HEK293 (cell line): ENCODE results near the gene MTUS2.

ENCODE experiments used
- CTCF ChIA-PET: fragments of 350-600 bp; formaldehyde crosslinking; extraction: SDS; loops from one replicate; lab custom pipeline; 2021; ENCODE audit warnings: antibody characterized with exemption; lab: Yijun Ruan, JAX
- POLR2A ChIA-PET: fragments of 300-600 bp; formaldehyde crosslinking; extraction: SDS; loops from one replicate; lab custom pipeline; 2020; ENCODE audit warnings: antibody characterized with exemption, inconsistent platforms; lab: Yijun Ruan, JAX
- H3K27ac ChIP-seq: fragments of 200-500 bp; sonication (Bioruptor generic); 2 replicates; pipeline ENCODE4 v1.5.1; 2014; ENCODE audit warnings: low read depth, low read length, control low read depth, inconsistent platforms; ENCODE audit errors: extremely low read depth
- H3K36me3 ChIP-seq, 2 experiments: fragments of 200-500 bp in 1 of 2; sonication (Bioruptor generic) in 1 of 2; 1 replicate in 1 of 2; 2 replicates in 1 of 2; pipeline ENCODE4 v1.5.1; 2014 to 2017; ENCODE audit warnings: inconsistent platforms in 2 of 2, low read length in 2 of 2; ENCODE audit not compliant: control insufficient read depth in 2 of 2, insufficient read depth in 1 of 2
- H3K4me1 ChIP-seq: fragments of 200-500 bp; sonication (Bioruptor generic); 2 replicates; pipeline ENCODE4 v1.5.1; 2014; ENCODE audit warnings: mild to moderate bottlenecking, low read length, inconsistent platforms; ENCODE audit not compliant: control insufficient read depth, insufficient read depth
- H3K4me3 ChIP-seq: 2 replicates; pipeline ENCODE4 v1.5.1; 2011; ENCODE audit warnings: low read depth, mild to moderate bottlenecking, control low read depth, low read length, moderate library complexity
- H3K9me3 ChIP-seq: fragments of 200-500 bp; sonication (Bioruptor generic); 2 replicates; pipeline ENCODE4 v1.5.1; 2014; ENCODE audit warnings: low read depth, low read length, inconsistent platforms; ENCODE audit not compliant: control insufficient read depth, insufficient read depth
- AEBP2 ChIP-seq: fragments of 450-650 bp; formaldehyde crosslinking; IDR thresholded peaks from 2 replicates; pipeline ENCODE4 v1.5.1; 2016; ENCODE audit warnings: missing biosample characterization, missing genetic modification characterization, borderline replicate concordance
- GLI4 ChIP-seq: fragments of 450-650 bp; formaldehyde crosslinking; IDR thresholded peaks from 2 replicates; pipeline ENCODE4 v1.5.1; 2016; ENCODE audit warnings: missing biosample characterization, missing genetic modification characterization
- HOXA7 ChIP-seq: sonication (generic); formaldehyde crosslinking; IDR thresholded peaks from 2 replicates; pipeline ENCODE4 v1.8.1; 2022; ENCODE audit warnings: missing genetic modification reagents, borderline replicate concordance
- KLF7 ChIP-seq: fragments of 450-650 bp; formaldehyde crosslinking; IDR thresholded peaks from 2 replicates; pipeline ENCODE4 v1.5.1; 2016; ENCODE audit warnings: missing biosample characterization, missing genetic modification characterization, borderline replicate concordance
- MYNN ChIP-seq: fragments of 450-650 bp; formaldehyde crosslinking; IDR thresholded peaks from 2 replicates; pipeline ENCODE4 v1.5.1; 2016; ENCODE audit warnings: missing biosample characterization, missing genetic modification characterization, borderline replicate concordance
- PRDM2 ChIP-seq: fragments of 450-650 bp; formaldehyde crosslinking; IDR thresholded peaks from 2 replicates; pipeline ENCODE4 v1.5.1; 2016; ENCODE audit warnings: missing biosample characterization, missing genetic modification characterization, borderline replicate concordance
- SCRT1 ChIP-seq: fragments of 450-650 bp; formaldehyde crosslinking; IDR thresholded peaks from 2 replicates; pipeline ENCODE4 v1.5.1; 2016; ENCODE audit warnings: missing biosample characterization, missing genetic modification characterization, borderline replicate concordance
- ZBTB10 ChIP-seq: fragments of 450-650 bp; formaldehyde crosslinking; IDR thresholded peaks from 2 replicates; pipeline ENCODE4 v1.5.1; 2016; ENCODE audit warnings: missing biosample characterization, missing genetic modification characterization
- ZBTB48 ChIP-seq: fragments of 450-650 bp; formaldehyde crosslinking; IDR thresholded peaks from 2 replicates; pipeline ENCODE4 v1.5.1; 2016; ENCODE audit warnings: missing biosample characterization, missing genetic modification characterization
- ZBTB8A ChIP-seq: fragments of 450-650 bp; formaldehyde crosslinking; IDR thresholded peaks from 2 replicates; pipeline ENCODE4 v1.5.1; 2016; ENCODE audit warnings: missing biosample characterization, missing genetic modification characterization
- ZNF114 ChIP-seq: fragments of 450-650 bp; formaldehyde crosslinking; IDR thresholded peaks from 2 replicates; pipeline ENCODE4 v1.5.0; 2017; ENCODE audit warnings: missing biosample characterization, missing genetic modification characterization
- ZNF157 ChIP-seq: fragments of 450-650 bp; formaldehyde crosslinking; IDR thresholded peaks from 2 replicates; pipeline ENCODE4 v1.5.1; 2016; ENCODE audit warnings: missing biosample characterization, missing genetic modification characterization
- ZNF18 ChIP-seq: fragments of 450-650 bp; formaldehyde crosslinking; IDR thresholded peaks from 2 replicates; pipeline ENCODE4 v1.5.1; 2016; ENCODE audit warnings: missing biosample characterization, missing genetic modification characterization
- ZNF19 ChIP-seq: fragments of 450-650 bp; formaldehyde crosslinking; IDR thresholded peaks from 2 replicates; pipeline ENCODE4; 2016; ENCODE audit warnings: missing biosample characterization, missing genetic modification characterization, low read depth
- ZNF433 ChIP-seq: fragments of 450-650 bp; formaldehyde crosslinking; IDR thresholded peaks from 2 replicates; pipeline ENCODE4 v1.5.1; 2016; ENCODE audit warnings: missing biosample characterization, missing genetic modification characterization, low read depth
- ZNF513 ChIP-seq: fragments of 450-650 bp; IDR thresholded peaks from 2 replicates; pipeline ENCODE4 v1.5.1; 2018; ENCODE audit warnings: missing biosample characterization, missing genetic modification characterization
- ZNF549 ChIP-seq: fragments of 450-650 bp; IDR thresholded peaks from 2 replicates; pipeline ENCODE4 v1.5.1; 2018; ENCODE audit warnings: missing biosample characterization, missing genetic modification characterization, mild to moderate bottlenecking, inconsistent platforms, moderate library complexity
- ZNF596 ChIP-seq: fragments of 450-650 bp; IDR thresholded peaks from 2 replicates; pipeline ENCODE4 v1.5.0; 2018; ENCODE audit warnings: missing biosample characterization, mild to moderate bottlenecking, missing genetic modification characterization, moderate library complexity
- ZSCAN18 ChIP-seq: fragments of 450-650 bp; formaldehyde crosslinking; IDR thresholded peaks from 2 replicates; pipeline ENCODE4 v1.5.1; 2016; ENCODE audit warnings: missing biosample characterization, missing genetic modification characterization

MTUS2 gene

GRCh38 chr13:29481603-29482002 is 661.5 kb downstream of the MTUS2 start (continued):
- no peak for TF ChIP-seq ZNF18
- TF ChIP-seq, all 188 proteins: peak for 0

- TF ChIP-seq ZNF19 (no peak), ZNF157 (tag by site-specific recombination) (no peak), HOXA7 (CRISPR knock-in tag) (no peak), ZNF549 (no peak), PRDM2 (tag by site-specific recombination) (no peak), ZNF596 (no peak), KLF7 (tag by site-specific recombination) (no peak), GLI4 (no peak), ZSCAN18 (tag by site-specific recombination) (no peak), MYNN (tag by site-specific recombination) (no peak), ZNF513 (no peak)
- Histone ChIP-seq H3K9me3 (no peaks in the 10 kb centered on the region), H3K4me1 (peaks cover 3% of the 10 kb centered on the region; the same call in 1 of the 2 replicates), H3K27ac (no peak overlapping the region), H3K4me3 (no peak overlapping the region), H3K36me3 (no peaks in the 10 kb centered on the region)
- ChIA-PET CTCF (interaction anchor here (1.2 kb wide), 1 partner anchor 9 kb away, joined by 7 read pairs; no protein-coding TSS in a partner anchor), POLR2A (no interaction called here)
These were observed 662.4 kb downstream of the MTUS2 start for GRCh38 chr13:29482504-29482903.

GRCh38 chr13:29483211-29483610 is 663.1 kb downstream of the MTUS2 start:
- Histone ChIP-seq H3K9me3 (no peaks in the 10 kb centered on the region), H3K36me3 (no peaks in the 10 kb centered on the region), H3K4me3 (no peak overlapping the region), H3K4me1 (peaks cover 3% of the 10 kb centered on the region; the same call in 1 of the 2 replicates), H3K27ac (no peak overlapping the region)
- CTCF ChIA-PET, result interaction anchor here (1.4 kb wide), 1 partner anchor 11 kb away, joined by 8 read pairs; no protein-coding TSS in a partner anchor
- POLR2A ChIA-PET, result no interaction called here
- no peak for TF ChIP-seq ZNF114 (tag by site-specific recombination)
- TF ChIP-seq ZBTB8A (tag by site-specific recombination), result no peak
- no peak for TF ChIP-seq ZBTB48 (tag by site-specific recombination)
- no peak for TF ChIP-seq AEBP2 (tag by site-specific recombination)
- TF ChIP-seq ZBTB10 (tag by site-specific recombination), result no peak
- TF ChIP-seq SCRT1 (tag by site-specific recombination), result no peak
- no peak for TF ChIP-seq ZNF433 (tag by site-specific recombination)
